H9 (cell line): ENCODE results near the gene MYLK4. TPM values are rescaled to one million over a fixed set of nuclear protein-coding genes. Genes with fewer than 3 reads are reported as not detected.

ENCODE experiments used
- DNase-seq: peaks from one replicate; pipeline ENCODE4 v3.0.0-alpha.2; 2017
- H2AFZ ChIP-seq: one replicate; pipeline ENCODE4 v1.6.1; 2013; ENCODE audit warnings: mild to moderate bottlenecking, low read length, control low read depth, moderate library complexity
- H2AK5ac ChIP-seq: 2 replicates; pipeline ENCODE4 v1.6.1; 2013; ENCODE audit warnings: low read length, control low read depth, mixed read lengths; ENCODE audit not compliant: insufficient read length
- H2BK120ac ChIP-seq: one replicate; pipeline ENCODE4 v1.6.1; 2013; ENCODE audit warnings: low read depth, mild to moderate bottlenecking, low read length, control low read depth, inconsistent platforms; ENCODE audit not compliant: poor library complexity, severe bottlenecking
- H2BK12ac ChIP-seq: 2 replicates; pipeline ENCODE4 v1.6.1; 2013; ENCODE audit warnings: low read length, control low read depth, mixed read lengths, low read depth; ENCODE audit not compliant: insufficient read length
- H2BK15ac ChIP-seq: 2 replicates; pipeline ENCODE4 v1.6.1; 2013; ENCODE audit warnings: low read depth, low read length, control low read depth
- H2BK20ac ChIP-seq: one replicate; pipeline ENCODE4 v1.6.1; 2013; ENCODE audit warnings: low read depth, mild to moderate bottlenecking, low read length, control low read depth, inconsistent platforms; ENCODE audit not compliant: poor library complexity, severe bottlenecking
- H2BK5ac ChIP-seq: 2 replicates; pipeline ENCODE4 v1.6.1; 2013; ENCODE audit warnings: low read length, control low read depth, mixed read lengths; ENCODE audit not compliant: insufficient read length
- H3K14ac ChIP-seq: 2 replicates; pipeline ENCODE4 v1.6.1; 2013; ENCODE audit warnings: low read length, control low read depth; ENCODE audit not compliant: insufficient read depth
- H3K18ac ChIP-seq: 2 replicates; pipeline ENCODE4 v1.6.1; 2013; ENCODE audit warnings: low read depth, mild to moderate bottlenecking, mixed read lengths, low read length, control low read depth; ENCODE audit not compliant: insufficient read length
- H3K23ac ChIP-seq: 2 replicates; pipeline ENCODE4 v1.6.1; 2013; ENCODE audit warnings: low read length, control low read depth, mixed read lengths, low read depth; ENCODE audit not compliant: insufficient read length
- H3K23me2 ChIP-seq: 2 replicates; pipeline ENCODE4 v1.6.1; 2013; ENCODE audit warnings: low read depth, mild to moderate bottlenecking, mixed read lengths, low read length, control low read depth; ENCODE audit not compliant: insufficient read length, poor library complexity, severe bottlenecking
- H3K27ac ChIP-seq: 2 replicates; pipeline ENCODE4 v1.5.1; 2013; ENCODE audit warnings: low read length, control low read depth, mixed read lengths, low read depth; ENCODE audit not compliant: insufficient read length
- H3K27me3 ChIP-seq: 2 replicates; pipeline ENCODE4 v1.6.1; 2013; ENCODE audit warnings: low read length, control low read depth, inconsistent platforms; ENCODE audit not compliant: insufficient read depth
- H3K4ac ChIP-seq: 2 replicates; pipeline ENCODE4 v1.6.1; 2013; ENCODE audit warnings: low read depth, mild to moderate bottlenecking, control low read depth, inconsistent platforms, low read length, moderate library complexity
- H3K4me1 ChIP-seq: 2 replicates; pipeline ENCODE4 v1.6.1; 2013; ENCODE audit warnings: low read length, control low read depth, inconsistent platforms; ENCODE audit not compliant: insufficient read depth
- H3K4me2 ChIP-seq: 2 replicates; pipeline ENCODE4 v1.6.1; 2013; ENCODE audit warnings: low read length, control low read depth, mixed read lengths; ENCODE audit not compliant: insufficient read length, insufficient read depth
- H3K56ac ChIP-seq: 2 replicates; pipeline ENCODE4 v1.6.1; 2013; ENCODE audit warnings: low read depth, mild to moderate bottlenecking, mixed read lengths, low read length, control low read depth; ENCODE audit not compliant: insufficient read length
- H3K79me1 ChIP-seq: 2 replicates; pipeline ENCODE4 v1.6.1; 2013; ENCODE audit warnings: low read depth, mild to moderate bottlenecking, moderate library complexity, low read length, control low read depth, inconsistent platforms; ENCODE audit not compliant: insufficient read depth, poor library complexity, severe bottlenecking
- H3K79me2 ChIP-seq: 2 replicates; pipeline ENCODE4 v1.6.1; 2013; ENCODE audit warnings: low read length, control low read depth, inconsistent platforms; ENCODE audit not compliant: insufficient read depth
- H3K9ac ChIP-seq: 2 replicates; pipeline ENCODE4 v1.6.1; 2013; ENCODE audit warnings: low read length, control low read depth, mixed read lengths; ENCODE audit not compliant: insufficient read length; ENCODE audit errors: extremely low read depth
- H3K9me3 ChIP-seq: one replicate; pipeline ENCODE4 v1.6.1; 2013; ENCODE audit warnings: low read depth, low read length, inconsistent platforms; ENCODE audit not compliant: control insufficient read depth
- H3T11ph ChIP-seq: one replicate; pipeline ENCODE4 v1.6.1; 2013; ENCODE audit warnings: mild to moderate bottlenecking, low read length, control low read depth, inconsistent platforms
- H4K20me1 ChIP-seq: one replicate; pipeline ENCODE4 v1.6.1; 2013; ENCODE audit not compliant: control insufficient read depth, insufficient read length, insufficient read depth
- H4K5ac ChIP-seq: 2 replicates; pipeline ENCODE4 v1.6.1; 2013; ENCODE audit warnings: low read depth, mild to moderate bottlenecking, mixed read lengths, low read length, control low read depth; ENCODE audit not compliant: insufficient read length
- H4K8ac ChIP-seq: replicated peaks from 2 replicates; pipeline ENCODE4 v1.6.1; 2013; ENCODE audit warnings: low read length, control low read depth, mixed read lengths, low read depth; ENCODE audit not compliant: insufficient read length
- H4K91ac ChIP-seq: 2 replicates; pipeline ENCODE4 v1.6.1; 2013; ENCODE audit warnings: low read depth, mild to moderate bottlenecking, moderate library complexity, mixed read lengths, low read length, control low read depth; ENCODE audit not compliant: insufficient read length
- H3K27ac Mint-ChIP-seq, 3 experiments: 2 replicates in 2 of 3; 3 replicates in 1 of 3; pipeline ENCODE4 v1.8.0; 2020 to 2021; ENCODE audit warnings: mixed read lengths in 3 of 3, mild to moderate bottlenecking in 1 of 3, moderate library complexity in 1 of 3
- H3K27me3 Mint-ChIP-seq: 2 replicates; pipeline ENCODE4 v1.8.0; 2021; ENCODE audit warnings: low read depth, mild to moderate bottlenecking, moderate library complexity, mixed read lengths
- H3K36me3 Mint-ChIP-seq, 3 experiments: 2 replicates in 2 of 3; 3 replicates in 1 of 3; pipeline ENCODE4 v1.8.0; 2020 to 2021; ENCODE audit warnings: low read depth in 3 of 3, mixed read lengths in 3 of 3; ENCODE audit not compliant: insufficient read depth in 1 of 3
- H3K4me1 Mint-ChIP-seq, 2 experiments: 2 replicates each; pipeline ENCODE4 v1.8.0; 2020; ENCODE audit warnings: mixed read lengths in 2 of 2
- H3K4me3 Mint-ChIP-seq, 2 experiments: 2 replicates in 1 of 2; 3 replicates in 1 of 2; pipeline ENCODE4 v1.8.0; 2020 to 2021; ENCODE audit warnings: mild to moderate bottlenecking in 2 of 2, mixed read lengths in 2 of 2, moderate library complexity in 1 of 2
- H3K9me3 Mint-ChIP-seq, 2 experiments: 2 replicates in 1 of 2; 3 replicates in 1 of 2; pipeline ENCODE4 v1.8.0; 2020; ENCODE audit warnings: mild to moderate bottlenecking in 2 of 2, mixed read lengths in 2 of 2, moderate library complexity in 1 of 2
- CTCF ChIP-seq: fragments of 200-600 bp; sonication (generic); conservative IDR thresholded peaks from 3 replicates; pipeline ENCODE4 v1.8.0; 2021; ENCODE audit warnings: antibody characterized with exemption, mild to moderate bottlenecking
- WGBS: extraction: QIAGEN DNeasy Blood & Tissue Kit; methylation state at CpG from one replicate; pipeline ENCODE4 v1.1.7; 2013; ENCODE audit warnings: missing lambda C conversion rate, low lambda C conversion rate, mixed read lengths; ENCODE audit not compliant: insufficient read length; ENCODE audit errors: extremely low coverage; 5-methylcytosine and 5-hydroxymethylcytosine counted together
- total RNA-seq: library from RNA; stranded (reverse); gene quantifications from 2 replicates; pipeline ENCODE4 v1.2.1, GENCODE V29; 2021

The MYLK4 gene
- total RNA-seq, 1 experiment from 2014 or later, result 0.28 TPM

DNA sequence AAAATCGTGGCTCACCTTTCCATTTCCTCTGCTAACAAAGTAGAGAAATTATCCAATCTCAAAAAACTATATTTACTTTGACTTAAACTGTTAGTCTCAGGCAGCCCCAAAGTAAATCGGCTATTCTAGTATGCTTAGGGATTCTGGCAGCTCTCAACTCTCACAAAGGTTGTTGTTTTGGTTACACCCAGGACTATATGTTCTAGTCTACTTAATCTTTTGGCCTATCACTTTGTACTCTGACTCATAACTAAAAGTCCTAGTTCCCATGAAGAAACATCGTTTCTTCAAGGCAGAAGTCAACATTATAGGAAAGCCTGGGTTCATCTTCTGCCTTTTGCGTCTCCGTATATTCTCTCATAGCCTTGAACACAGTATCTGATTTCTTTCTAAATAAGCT lies 42.3 kb downstream of the MYLK4 start:
- Histone ChIP-seq H3K4me1 (no peaks in the 10 kb centered on the region), H3K79me1 (no peaks in the 10 kb centered on the region), H4K8ac (no peak overlapping the region), H4K91ac (no peak overlapping the region), H3T11ph (no peak overlapping the region), H2BK15ac (no peak overlapping the region), H3K4ac (no peak overlapping the region), H2AK5ac (no peak overlapping the region), H3K79me2 (no peaks in the 10 kb centered on the region), H4K5ac (no peak overlapping the region), H3K9ac (no peak overlapping the region), H3K23ac (no peak overlapping the region), H3K14ac (no peak overlapping the region), H4K20me1 (no peaks in the 10 kb centered on the region), H3K27me3 (no peaks in the 10 kb centered on the region), H3K9me3 (peaks cover 11% of the 10 kb centered on the region), H2BK12ac (no peak overlapping the region), H3K18ac (no peak overlapping the region), H2BK120ac (no peak overlapping the region), H2BK5ac (no peak overlapping the region), H3K23me2 (no peaks in the 10 kb centered on the region), H2AFZ (no peak overlapping the region), H2BK20ac (no peak overlapping the region), H3K56ac (no peak overlapping the region), H3K4me2 (no peak overlapping the region), H3K27ac (no peak overlapping the region)
- WGBS, result no CpG with 5 or more reads among the region's 5 CpGs
- Mint-ChIP-seq H3K4me3 (no peak overlapping the region), H3K27me3 (no peaks in the 10 kb centered on the region), H3K4me1 (peaks cover 9 to 11% of the 10 kb centered on the region in 2 experiments; a peak in 3 of 4 replicates), H3K27ac (no peak overlapping the region), H3K36me3 (peaks cover 15 to 29% (median 28%) of the 10 kb centered on the region in 3 experiments), H3K9me3 (peaks cover 20 to 33% of the 10 kb centered on the region in 2 experiments)
- no peak for DNase-seq
- TF ChIP-seq CTCF, result no peak
